Spinal cord (tissue), 10 donors: ENCODE measurements around the gene DIP2B. TPM values are rescaled to one million over a fixed set of nuclear protein-coding genes. Genes with fewer than 3 reads are reported as not detected.
A peak's percentile ranks its signal among the peaks of the same experiment; 100 is the strongest.

Experiments used
- DNase-seq, 6 donors: peaks; one replicate each; pipeline versions ENCODE4 v3.0.0 to v3.0.0-alpha.2; 2013 to 2015; ENCODE audit warnings: low spot score in 6 of 6, low read depth in 4 of 6
- H3K27ac ChIP-seq: one replicate; pipeline ENCODE4 v1.5.1; 2013; ENCODE audit warnings: low read depth, low read length, control low read depth
- H3K27me3 ChIP-seq: one replicate; pipeline ENCODE4 v1.6.1; 2013; ENCODE audit warnings: low read length; ENCODE audit not compliant: control insufficient read depth, insufficient read depth
- H3K36me3 ChIP-seq: one replicate; pipeline ENCODE4 v1.6.1; 2013; ENCODE audit warnings: low read length; ENCODE audit not compliant: control insufficient read depth, insufficient read depth
- H3K4me1 ChIP-seq: one replicate; pipeline ENCODE4 v1.6.1; 2013; ENCODE audit warnings: low read length; ENCODE audit not compliant: control insufficient read depth, insufficient read depth
- H3K4me3 ChIP-seq: one replicate; pipeline ENCODE4 v1.5.1; 2013; ENCODE audit warnings: low read depth, low read length, control low read depth
- H3K9me3 ChIP-seq: one replicate; pipeline ENCODE4 v1.6.1; 2013; ENCODE audit warnings: low read length; ENCODE audit not compliant: control insufficient read depth, insufficient read depth
- WGBS: methylation state at CpG from one replicate; pipeline ENCODE4 v1.1.5; 2013; ENCODE audit warnings: missing lambda C conversion rate; ENCODE audit not compliant: insufficient coverage; 5-methylcytosine and 5-hydroxymethylcytosine counted together
- polyA plus RNA-seq, 2 donors: library from polyadenylated mRNA; unstranded; fragments of 120-200 nt; gene quantifications; one replicate each; pipeline ENCODE4 v1.2.1, GENCODE V29; 2013; ENCODE audit not compliant: insufficient read length in 2 of 2
- total RNA-seq, 2 donors: library from RNA; depleted of rRNA in 1 of 2; stranded (reverse); fragments of 120-200 nt in 1 of 2; fragments of >200 nt in 1 of 2; gene quantifications; one replicate each; pipeline versions ENCODE4 v1.2.3 to v1.2.4, GENCODE V29; 2013 to 2014
- donor health status: healthy.

Gene DIP2B
- total and polyA plus RNA-seq, 4 donors, result 41.8 to 90.8 (median 54.0) TPM

DNA sequence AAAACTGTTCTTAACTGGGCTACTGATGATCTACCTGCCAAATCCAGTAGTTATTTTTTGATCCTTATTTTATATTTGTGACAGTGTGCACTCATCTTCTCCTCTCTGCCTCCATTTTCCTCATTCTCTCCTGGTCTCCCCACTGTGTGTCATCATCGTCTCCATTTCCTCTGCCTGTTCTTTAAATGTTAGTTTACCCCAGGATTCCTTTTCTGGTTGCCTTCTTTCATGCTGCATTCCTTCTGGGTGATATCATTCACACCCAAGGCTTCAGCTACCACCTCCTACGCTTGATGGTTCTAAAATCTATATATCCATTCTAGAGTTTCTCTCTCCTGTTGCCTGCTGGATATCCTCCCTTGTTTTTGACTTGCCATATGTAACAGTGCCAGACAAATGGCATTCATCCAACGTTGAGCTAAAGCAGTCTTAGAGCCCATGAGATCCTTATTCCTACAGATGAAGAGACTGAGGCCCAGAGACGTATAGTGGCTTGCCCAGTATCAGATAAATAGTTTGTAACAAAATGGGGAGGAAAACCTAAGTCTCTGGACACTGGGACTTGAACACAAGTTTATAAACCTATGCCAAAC is 109.5 kb downstream of the DIP2B start:
- WGBS, result 73% methylated on average over 3 of the region's 4 CpGs
- no peaks in the 10 kb centered on the region for H3K27me3 ChIP-seq
- H3K36me3 ChIP-seq, result no peaks in the 10 kb centered on the region
- no peaks in the 10 kb centered on the region for H3K4me1 ChIP-seq
- H3K27ac ChIP-seq, result peak overlapping the region; percentile 17
- H3K4me3 ChIP-seq, result no peak overlapping the region
- no peaks in the 10 kb centered on the region for H3K9me3 ChIP-seq
- DNase-seq, result peak in 1 of 6 donors; percentile 87

DNA sequence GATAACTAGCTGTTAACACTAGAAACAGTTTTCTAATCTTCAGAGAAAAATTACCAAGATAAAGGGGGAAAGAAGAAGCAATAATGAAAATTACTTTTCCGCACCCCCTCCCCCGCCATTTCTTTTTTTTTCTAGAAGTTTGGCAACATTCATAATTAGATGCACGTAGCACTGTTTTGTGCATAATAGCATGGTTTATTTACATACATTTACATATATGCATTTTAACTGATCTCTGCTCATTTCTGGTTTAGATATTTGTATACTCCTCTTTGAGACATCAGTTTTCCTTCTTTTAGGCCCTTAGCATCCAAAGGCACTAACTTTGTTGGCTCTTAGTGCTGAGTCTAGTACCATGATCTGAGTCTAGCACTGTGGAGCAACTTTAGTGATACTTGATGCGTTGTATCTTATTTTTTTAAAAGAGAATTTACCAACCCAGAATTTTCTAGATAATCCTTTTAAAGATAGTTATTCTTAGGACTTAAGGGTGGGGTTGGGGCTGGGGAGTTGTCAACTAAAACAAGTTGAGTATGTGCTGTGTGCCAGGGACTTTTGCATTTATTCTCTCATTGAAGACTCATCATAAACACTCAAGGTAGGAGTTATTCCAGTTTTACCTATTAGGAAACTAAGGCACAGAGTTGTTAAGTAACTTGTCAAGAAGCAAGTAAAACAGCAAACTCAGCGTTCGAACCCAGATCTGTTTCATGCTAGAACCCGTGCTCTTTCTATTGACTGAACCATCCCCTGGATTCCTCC is 110.5 kb downstream of the DIP2B start:
- Histone ChIP-seq H3K27ac (no peak overlapping the region), H3K36me3 (no peaks in the 10 kb centered on the region), H3K4me3 (no peak overlapping the region), H3K4me1 (peaks cover 8% of the 10 kb centered on the region), H3K9me3 (no peaks in the 10 kb centered on the region), H3K27me3 (no peaks in the 10 kb centered on the region)
- peak in 1 of 6 donors; percentile 51 for DNase-seq
- 100% methylated on average over 2 of the region's 7 CpGs for WGBS

DNA sequence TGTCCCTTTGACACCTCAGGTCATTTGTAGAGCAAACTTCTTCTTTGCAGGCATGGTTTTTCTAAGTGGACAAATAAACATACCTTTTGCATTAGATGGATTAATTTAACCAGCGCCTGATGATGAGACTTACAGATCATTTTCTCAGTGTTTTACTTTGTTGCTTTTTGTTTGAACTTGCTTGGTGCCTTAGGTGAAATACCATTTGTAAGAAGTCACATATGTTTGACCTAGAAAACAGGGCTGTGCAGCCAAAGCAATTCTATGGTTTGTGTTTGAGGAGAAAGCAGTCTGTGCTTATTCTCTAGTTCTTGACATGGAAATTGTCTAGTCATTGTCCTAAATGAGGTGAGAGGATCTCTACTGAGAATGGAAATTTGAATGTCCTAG is 111.1 kb downstream of the DIP2B start:
- peaks cover 13% of the 10 kb centered on the region for H3K4me1 ChIP-seq
- no peak overlapping the region for H3K4me3 ChIP-seq
- DNase-seq, result no peak
- no peaks in the 10 kb centered on the region for H3K27me3 ChIP-seq
- H3K36me3 ChIP-seq, result no peaks in the 10 kb centered on the region
- no peaks in the 10 kb centered on the region for H3K9me3 ChIP-seq
- H3K27ac ChIP-seq, result no peak overlapping the region
- no CpG with 5 or more reads among the region's 1 CpG for WGBS

DNA sequence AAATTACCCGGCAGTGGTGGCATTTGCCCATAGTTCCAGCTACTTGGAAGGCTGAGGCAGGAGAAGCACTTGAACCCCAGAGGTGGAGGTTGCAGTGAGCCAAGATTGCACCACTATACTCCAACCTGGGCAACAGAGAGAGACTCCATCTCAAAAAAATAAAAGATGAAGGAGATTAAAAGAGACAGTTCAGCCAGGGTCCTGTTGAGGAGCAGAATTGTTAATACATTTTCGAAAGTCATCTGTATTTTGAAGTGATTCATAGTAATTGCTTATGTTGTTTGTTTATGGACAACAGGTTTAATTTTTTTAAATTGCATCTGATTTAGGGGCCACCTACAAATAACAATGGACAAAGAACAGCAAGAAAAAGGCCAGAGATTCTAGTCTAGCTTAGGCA is 112.9 kb downstream of the DIP2B start:
- no peak for DNase-seq
- Histone ChIP-seq H3K4me3 (no peak overlapping the region), H3K27ac (no peak overlapping the region), H3K36me3 (no peaks in the 10 kb centered on the region), H3K9me3 (no peaks in the 10 kb centered on the region), H3K4me1 (peaks cover 15% of the 10 kb centered on the region), H3K27me3 (no peaks in the 10 kb centered on the region)
- no CpG with 5 or more reads among the region's 2 CpGs for WGBS

DNA sequence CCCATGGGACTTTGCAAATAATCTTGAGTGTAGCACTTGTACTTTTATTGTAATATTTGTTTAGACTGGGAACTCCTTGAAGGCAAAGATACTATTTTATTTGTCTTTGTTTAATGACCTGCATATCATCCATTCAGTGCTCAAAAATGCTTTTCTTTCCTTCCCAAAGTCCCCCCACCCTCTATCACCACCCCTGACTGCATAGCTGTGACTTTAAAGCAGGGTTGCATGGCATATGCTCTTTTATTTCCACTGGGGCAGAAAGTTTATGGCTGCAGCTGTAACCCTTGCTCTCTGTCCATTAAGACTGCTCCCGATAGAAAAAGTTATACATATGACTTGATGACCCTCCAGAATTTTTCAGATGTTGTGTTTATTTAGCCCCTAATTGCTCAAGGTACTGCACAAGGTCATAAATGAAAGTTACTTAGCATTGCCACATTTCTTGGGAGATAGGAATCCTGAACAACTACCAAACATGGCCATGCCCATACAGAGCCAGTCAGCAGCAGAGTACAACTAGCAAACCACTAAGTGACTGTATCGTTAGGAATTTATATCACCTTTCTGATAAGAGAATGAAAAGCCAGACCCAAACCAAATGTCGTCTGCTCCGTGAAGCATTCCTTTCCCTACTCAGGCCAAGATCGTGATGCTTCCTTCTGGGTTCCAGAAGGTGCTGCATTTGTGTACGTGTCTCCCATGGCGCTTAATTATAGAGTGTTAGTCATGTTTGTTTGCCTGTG is 114.3 kb downstream of the DIP2B start:
- no peak for DNase-seq
- H3K27ac ChIP-seq, result no peak overlapping the region
- H3K36me3 ChIP-seq, result no peaks in the 10 kb centered on the region
- H3K9me3 ChIP-seq, result no peaks in the 10 kb centered on the region
- peaks cover 20% of the 10 kb centered on the region for H3K4me1 ChIP-seq
- H3K4me3 ChIP-seq, result no peak overlapping the region
- 77% methylated on average over 3 of the region's 7 CpGs for WGBS
- H3K27me3 ChIP-seq, result no peaks in the 10 kb centered on the region

DNA sequence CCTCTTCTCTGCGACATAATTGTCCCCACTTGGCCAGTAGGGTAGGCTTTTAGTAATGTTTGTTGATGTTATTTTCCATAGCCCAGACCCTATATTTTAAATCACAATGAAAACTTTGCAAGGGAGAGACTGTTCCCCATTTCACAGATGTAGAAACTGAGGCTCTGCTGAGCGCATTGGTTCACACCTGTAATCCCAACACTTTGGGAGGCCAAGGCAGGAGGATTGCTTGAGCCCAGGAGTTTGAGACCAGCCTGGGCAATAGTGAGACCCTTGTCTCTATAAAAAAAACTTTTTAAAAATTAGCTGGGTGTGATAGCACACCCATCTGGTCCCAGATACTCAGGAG is 114.8 kb downstream of the DIP2B start:
- Histone ChIP-seq H3K27ac (no peak overlapping the region), H3K27me3 (no peaks in the 10 kb centered on the region), H3K4me1 (peaks cover 20% of the 10 kb centered on the region), H3K36me3 (no peaks in the 10 kb centered on the region), H3K9me3 (no peaks in the 10 kb centered on the region), H3K4me3 (no peak overlapping the region)
- no peak for DNase-seq
- WGBS, result 100% methylated on average over 1 of the region's 2 CpGs

DNA sequence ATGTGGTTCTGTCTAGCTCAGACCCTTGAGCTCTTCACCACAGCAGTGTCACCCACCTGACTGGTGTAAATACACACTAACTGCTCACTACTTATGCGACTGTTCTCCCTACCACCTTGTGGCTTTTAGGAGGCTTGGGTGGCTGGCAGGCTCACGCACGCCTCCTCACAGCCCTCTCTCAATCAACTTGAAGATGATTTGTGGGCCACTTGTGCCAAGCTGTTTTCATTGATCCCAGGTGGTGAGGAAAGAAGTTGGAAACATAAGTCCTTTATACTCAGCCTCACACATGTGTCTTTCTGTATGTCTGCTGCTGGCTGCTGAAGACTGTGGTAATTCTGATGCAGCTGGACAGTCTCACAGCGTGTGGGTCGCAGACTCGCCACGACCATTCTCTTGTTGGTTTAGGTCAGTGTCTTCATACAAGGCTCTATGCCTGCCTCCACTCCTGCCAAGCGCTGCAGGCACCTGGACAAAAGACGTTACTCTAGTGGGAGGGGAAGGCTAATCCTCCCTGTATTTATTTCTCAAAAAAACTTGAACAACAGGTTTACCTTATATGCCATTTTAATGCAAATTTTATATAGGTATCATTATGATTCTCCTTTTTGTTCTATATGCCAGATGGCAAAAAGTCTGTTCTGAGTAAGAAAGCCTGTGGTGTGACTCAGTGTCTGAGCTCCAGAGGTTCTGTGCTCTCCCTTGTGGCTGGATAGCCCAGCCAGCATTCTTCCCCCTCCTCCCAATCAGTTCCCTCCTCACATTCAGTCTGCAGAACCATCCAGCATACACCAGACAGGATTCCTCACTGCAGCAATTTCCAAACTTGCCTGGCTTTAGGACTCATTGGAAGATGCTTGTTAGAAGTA is 115.6 kb downstream of the DIP2B start:
- peak overlapping the region; percentile 79 for H3K27ac ChIP-seq
- H3K4me1 ChIP-seq, result peaks cover 20% of the 10 kb centered on the region

DNA sequence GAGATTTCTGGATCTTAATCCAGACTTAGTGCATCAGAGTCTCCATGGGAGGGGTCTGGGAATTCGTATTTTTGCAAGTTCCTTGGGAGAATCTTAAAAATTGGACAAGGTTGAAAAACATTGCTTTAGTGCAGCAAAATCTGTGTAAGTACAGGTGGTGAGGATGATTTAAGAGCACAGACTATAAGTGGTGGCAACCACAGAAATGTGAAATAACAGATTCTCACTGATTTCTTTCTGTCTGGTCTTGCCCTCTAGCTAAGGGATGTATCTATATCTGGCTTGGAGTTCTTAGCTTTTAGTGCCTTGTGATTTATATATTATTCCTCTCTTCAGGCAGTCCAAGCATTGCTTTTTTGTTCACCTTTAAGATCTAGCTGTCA is 116.2 kb downstream of the DIP2B start:
- H3K27me3 ChIP-seq, result no peaks in the 10 kb centered on the region
- H3K27ac ChIP-seq, result peak overlapping the region; percentile 79
- H3K9me3 ChIP-seq, result no peaks in the 10 kb centered on the region
- no peaks in the 10 kb centered on the region for H3K36me3 ChIP-seq
- no peak for DNase-seq
- H3K4me3 ChIP-seq, result no peak overlapping the region
- peaks cover 20% of the 10 kb centered on the region for H3K4me1 ChIP-seq
- WGBS, result 25% methylated on average over 1 of the region's 1 CpG

More for the DNA sequence above, 115.6 kb downstream of the DIP2B start:
- H3K27me3 ChIP-seq, result no peaks in the 10 kb centered on the region
- WGBS, result 17% methylated on average over 3 of the region's 9 CpGs
- no peak overlapping the region for H3K4me3 ChIP-seq
- no peaks in the 10 kb centered on the region for H3K36me3 ChIP-seq
- no peaks in the 10 kb centered on the region for H3K9me3 ChIP-seq
- peak in 2 of 6 donors; percentile 62 to 65 for DNase-seq
